RWPE2 (cell line): ENCODE results near the gene SYTL3.
"Not testable (repeated sequence)": the region's sequence is repeated elsewhere in the genome, so short reads cannot be mapped to it uniquely, and the experiment has no call there.

Experiments
- ATAC-seq: fragments of 200-7000 bp; cut with Tn5 transposase; 3 replicates; pipeline ENCODE4 v1.9.1; 2021; ENCODE audit warnings: low read depth
- DNase-seq: peaks from one replicate; pipeline ENCODE4 v3.0.0-alpha.2; 2020; ENCODE audit warnings: low spot score
- H3K27ac ChIP-seq: fragments of 450-650 bp; 2 replicates; pipeline ENCODE4 v1.5.1; 2017; ENCODE audit warnings: mild to moderate bottlenecking; ENCODE audit not compliant: poor library complexity, severe bottlenecking
- H3K27me3 ChIP-seq: fragments of 250-450 bp; sonication (Bioruptor Pico); 2 replicates; pipeline ENCODE4 v1.5.1; 2021; ENCODE audit warnings: mild to moderate bottlenecking, moderate library complexity; ENCODE audit not compliant: insufficient read depth, poor library complexity, severe bottlenecking
- H3K36me3 ChIP-seq: fragments of 250-450 bp; sonication (Bioruptor Pico); 2 replicates; pipeline ENCODE4 v1.5.1; 2020; ENCODE audit warnings: low read depth, mild to moderate bottlenecking, moderate library complexity
- H3K4me1 ChIP-seq: fragments of 250-450 bp; sonication (Bioruptor Pico); 2 replicates; pipeline ENCODE4 v1.5.1; 2021; ENCODE audit warnings: mild to moderate bottlenecking, moderate library complexity; ENCODE audit not compliant: insufficient read depth, poor library complexity, severe bottlenecking
- H3K4me3 ChIP-seq: fragments of 250-450 bp; sonication (Bioruptor Pico); 2 replicates; pipeline ENCODE4 v1.5.1; 2021; ENCODE audit warnings: mild to moderate bottlenecking, moderate library complexity; ENCODE audit not compliant: severe bottlenecking
- H3K9me3 ChIP-seq: fragments of 250-450 bp; sonication (Bioruptor Pico); 2 replicates; pipeline ENCODE4 v1.5.1; 2021; ENCODE audit warnings: mild to moderate bottlenecking, moderate library complexity; ENCODE audit not compliant: severe bottlenecking
- CTCF ChIP-seq: fragments of 450-650 bp; IDR thresholded peaks from one replicate; pipeline ENCODE4 v1.5.1; 2017; ENCODE audit warnings: mild to moderate bottlenecking, moderate library complexity; ENCODE audit not compliant: poor library complexity, severe bottlenecking

The SYTL3 gene

GRCh38 chr6:158654960-158655489 lies 5.2 kb downstream of the SYTL3 start:
- ATAC-seq (peak; percentile 70), DNase-seq (no peak)
- H3K36me3 ChIP-seq, result no peaks in the 10 kb centered on the region
- H3K4me3 ChIP-seq, result no peak overlapping the region
- peaks cover 16% of the 10 kb centered on the region for H3K4me1 ChIP-seq
- H3K9me3 ChIP-seq, result no peaks in the 10 kb centered on the region
- TF ChIP-seq CTCF, result peak; percentile 14
- H3K27ac ChIP-seq, result peak overlapping the region; percentile 48
- no peaks in the 10 kb centered on the region for H3K27me3 ChIP-seq

- Histone ChIP-seq H3K9me3 (no peaks in the 10 kb centered on the region), H3K4me3 (no peak overlapping the region), H3K27me3 (no peaks in the 10 kb centered on the region), H3K27ac (peak overlapping the region; percentile 48), H3K36me3 (no peaks in the 10 kb centered on the region), H3K4me1 (peaks cover 16% of the 10 kb centered on the region)
- ATAC-seq, result peak; percentile 25; the same call in 2 of the 3 replicates
- TF ChIP-seq CTCF, result no peak
- no peak for DNase-seq
Measured at GRCh38 chr6:158655569-158656450, 6.0 kb downstream of the SYTL3 start.

GRCh38 chr6:158656986-158657385 lies 7.1 kb downstream of the SYTL3 start:
- not testable (repeated sequence) for H3K9me3 ChIP-seq, ATAC-seq, H3K27me3 ChIP-seq, H3K27ac ChIP-seq, H3K36me3 ChIP-seq, DNase-seq, H3K4me3 ChIP-seq
- H3K4me1 ChIP-seq, result peaks cover 16% of the 10 kb centered on the region

GRCh38 chr6:158660333-158660754 lies 10.5 kb downstream of the SYTL3 start:
- Histone ChIP-seq H3K4me1 (peaks cover 7% of the 10 kb centered on the region), H3K36me3 (no peaks in the 10 kb centered on the region), H3K27ac (no peak overlapping the region), H3K27me3 (no peaks in the 10 kb centered on the region), H3K9me3 (no peaks in the 10 kb centered on the region), H3K4me3 (no peak overlapping the region)
- DNase-seq (no peak), ATAC-seq (peak; percentile 41; the same call in 2 of the 3 replicates)
- TF ChIP-seq CTCF, result peak; percentile 65

- H3K27me3 ChIP-seq, result no peaks in the 10 kb centered on the region
- no peak overlapping the region for H3K27ac ChIP-seq
- no peak for DNase-seq
- TF ChIP-seq CTCF, result no peak
- no peak overlapping the region for H3K4me3 ChIP-seq
- H3K36me3 ChIP-seq, result no peaks in the 10 kb centered on the region
- no peaks in the 10 kb centered on the region for H3K9me3 ChIP-seq
- ATAC-seq, result no peak
- H3K4me1 ChIP-seq, result peaks cover 3% of the 10 kb centered on the region
Measured at GRCh38 chr6:158661156-158661685, 11.4 kb downstream of the SYTL3 start.
